Stimulated activated CD8-positive, alpha-beta memory T cell treated with anti-CD3 and anti-CD28 coated beads, Interleukin-15, amount 100 ng/mL, for 4 hours (primary cell): ENCODE data around the gene APLN.

Experiments
- DNase-seq, 2 donors: peaks; one replicate each; pipeline ENCODE4 v3.0.0-alpha.2; 2020; ENCODE audit warnings: low read depth in 2 of 2

Gene APLN, protein sequence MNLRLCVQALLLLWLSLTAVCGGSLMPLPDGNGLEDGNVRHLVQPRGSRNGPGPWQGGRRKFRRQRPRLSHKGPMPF

DNA sequence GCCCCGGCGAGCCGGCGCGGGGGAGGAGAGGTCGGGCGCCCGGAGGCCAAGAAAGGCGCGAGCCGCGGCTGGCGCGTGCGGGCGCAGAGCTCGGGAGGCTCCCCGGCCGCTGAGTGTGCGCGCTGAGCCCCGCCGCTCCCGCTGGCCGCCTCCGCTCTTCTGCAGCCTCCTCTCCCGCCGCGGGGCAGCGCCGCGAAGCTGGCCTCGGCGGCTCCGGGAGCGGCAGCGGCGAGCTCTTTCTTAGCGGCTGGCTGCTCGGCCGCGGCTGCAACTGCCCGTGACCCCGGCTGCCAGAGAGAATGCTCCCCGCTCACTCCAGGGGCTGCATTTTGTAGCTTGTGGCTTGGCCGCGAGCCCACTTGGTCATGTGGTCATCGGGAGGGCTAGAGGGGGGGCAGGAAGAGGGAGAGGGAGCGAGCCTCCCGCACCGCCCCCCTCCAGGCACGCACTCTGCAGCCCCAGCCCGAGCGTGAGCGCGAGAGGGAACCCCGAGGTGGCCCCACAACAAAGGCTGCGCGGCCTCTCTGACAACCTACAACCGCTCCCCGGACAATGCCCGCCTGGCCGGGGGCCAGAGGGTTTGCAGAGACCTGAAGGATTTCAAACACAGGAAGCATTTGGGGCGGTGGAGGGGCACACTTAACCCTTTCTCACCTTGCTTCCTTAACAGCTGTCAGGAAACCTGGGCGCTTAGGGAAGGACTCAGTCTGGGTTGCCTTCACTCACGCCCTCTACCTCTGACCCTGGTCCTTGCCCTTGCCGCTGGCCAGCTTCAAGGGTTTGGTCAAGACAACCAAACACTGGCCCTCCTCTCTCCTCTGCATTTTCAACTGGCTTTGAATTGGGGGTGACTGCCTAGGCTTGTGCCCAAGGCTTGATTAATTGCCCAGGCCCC, at the start of gene APLN:
Gene APLN, minus strand, starts transcription at position 305 of the 895 bp plus-strand sequence. CDS start 326 bp downstream, outside the sequence.
- DNase-seq = no peak

DNA sequence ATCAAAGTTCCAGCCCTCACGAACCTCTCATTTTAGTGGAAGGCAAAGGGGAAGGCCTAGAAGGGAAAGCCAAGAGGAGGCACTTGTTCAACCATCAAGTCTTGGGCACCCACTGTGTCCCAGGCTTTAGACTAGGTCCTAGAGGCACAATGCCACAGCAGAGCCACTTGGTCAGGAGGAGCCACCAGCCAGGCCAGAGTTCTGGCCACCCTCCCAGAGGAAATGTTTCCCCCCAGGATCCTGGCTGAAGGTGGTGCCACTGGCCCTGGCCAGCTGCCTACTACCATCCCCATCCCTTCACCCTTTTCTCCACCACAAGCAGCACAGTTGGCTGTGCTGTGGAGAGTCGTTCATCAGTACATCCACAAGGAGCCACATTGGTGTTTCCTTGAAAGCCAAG, 49.7 kb upstream of the APLN start:
- DNase-seq = no peak

DNA sequence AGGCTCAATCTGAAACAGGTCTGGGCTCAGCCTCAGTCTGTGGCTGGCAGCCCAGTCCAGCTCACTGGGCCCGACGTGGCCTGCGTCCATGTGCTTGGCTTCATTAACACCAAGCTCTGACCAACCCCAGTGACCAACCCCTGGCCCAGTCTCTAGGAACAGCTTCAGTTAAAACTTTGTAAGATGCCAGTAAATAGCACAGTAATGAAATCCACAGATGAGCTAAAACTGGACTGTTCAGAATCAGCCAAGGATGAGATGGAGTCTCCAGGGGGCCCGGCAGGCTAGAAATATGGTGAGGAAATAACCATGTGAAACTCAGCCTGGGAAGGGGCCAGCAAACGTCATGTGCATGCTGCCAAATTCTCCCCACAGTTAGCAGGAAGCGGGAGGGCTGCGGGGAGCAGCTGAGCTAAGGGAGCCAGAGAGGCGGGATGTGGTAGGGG, 46.9 kb upstream of the APLN start:
- no peak for DNase-seq

DNA sequence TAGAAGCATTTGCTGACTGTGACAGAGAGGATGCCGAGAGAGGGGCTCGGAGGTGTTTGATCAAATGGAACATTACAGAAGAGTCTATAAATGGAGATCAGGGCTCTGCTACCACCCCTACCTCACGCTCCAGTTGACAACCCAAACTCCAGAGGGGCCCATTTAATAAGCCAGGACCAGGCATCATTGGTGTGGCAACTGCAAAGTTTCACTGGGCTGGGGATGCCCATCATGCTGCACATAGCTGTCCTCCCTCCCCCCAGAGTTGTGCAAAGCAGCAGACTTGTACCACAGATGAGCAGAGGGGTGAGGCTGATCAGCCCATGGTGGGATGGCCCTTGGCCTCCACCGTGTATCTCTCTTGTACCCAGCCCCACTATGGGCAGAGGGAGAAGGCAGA, 45.8 kb upstream of the APLN start:
- DNase-seq = no peak

DNA sequence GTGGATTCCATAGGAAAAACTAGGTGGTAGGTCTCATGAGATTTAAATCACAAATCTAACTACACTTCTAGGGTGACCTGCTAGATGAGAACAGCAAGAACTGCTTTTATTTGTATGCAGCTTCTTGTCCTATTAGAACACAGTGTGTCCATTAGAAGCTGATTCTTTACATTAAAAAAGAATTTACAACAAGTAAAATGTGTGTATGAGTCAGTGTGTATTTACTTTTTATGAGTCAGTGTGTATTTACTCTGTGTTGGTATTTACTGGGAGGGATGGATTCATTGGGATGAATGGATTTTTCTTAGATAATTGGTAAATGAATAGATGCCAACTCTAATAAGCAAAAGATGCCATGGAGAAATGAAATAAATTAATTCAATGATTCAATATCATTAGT, 43.4 kb upstream of the APLN start:
- no peak for DNase-seq

DNA sequence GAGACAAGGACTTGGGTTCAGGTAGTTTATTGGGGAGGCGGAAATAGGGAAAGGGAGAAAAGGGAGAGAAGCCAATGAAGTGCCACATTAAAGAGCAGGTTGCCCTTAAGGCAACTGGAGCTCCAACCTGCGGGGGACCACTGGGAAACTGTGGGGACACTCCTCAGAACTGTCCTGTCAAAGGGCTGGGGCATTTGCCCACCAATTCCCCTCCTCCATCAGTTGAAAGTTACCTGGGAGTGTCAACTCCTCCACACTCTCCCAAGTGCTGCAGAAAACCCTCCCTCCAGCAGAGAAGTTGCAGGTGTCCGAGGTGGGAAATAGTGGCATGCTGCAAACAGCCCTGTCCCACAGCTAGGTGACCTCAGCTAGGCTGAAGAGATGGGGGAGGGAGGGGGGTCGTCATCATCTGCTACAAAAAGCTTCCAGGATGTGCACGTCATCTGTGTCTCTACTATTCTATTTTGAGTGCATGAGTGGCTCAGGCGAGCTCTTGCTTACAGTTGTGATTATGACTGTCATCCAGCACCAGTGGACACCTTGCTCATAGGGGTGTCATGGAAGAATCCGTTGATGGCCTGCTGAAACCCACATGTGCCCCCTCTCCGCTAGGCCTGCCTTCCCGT, 42.6 kb upstream of the APLN start:
- no peak for DNase-seq

DNA sequence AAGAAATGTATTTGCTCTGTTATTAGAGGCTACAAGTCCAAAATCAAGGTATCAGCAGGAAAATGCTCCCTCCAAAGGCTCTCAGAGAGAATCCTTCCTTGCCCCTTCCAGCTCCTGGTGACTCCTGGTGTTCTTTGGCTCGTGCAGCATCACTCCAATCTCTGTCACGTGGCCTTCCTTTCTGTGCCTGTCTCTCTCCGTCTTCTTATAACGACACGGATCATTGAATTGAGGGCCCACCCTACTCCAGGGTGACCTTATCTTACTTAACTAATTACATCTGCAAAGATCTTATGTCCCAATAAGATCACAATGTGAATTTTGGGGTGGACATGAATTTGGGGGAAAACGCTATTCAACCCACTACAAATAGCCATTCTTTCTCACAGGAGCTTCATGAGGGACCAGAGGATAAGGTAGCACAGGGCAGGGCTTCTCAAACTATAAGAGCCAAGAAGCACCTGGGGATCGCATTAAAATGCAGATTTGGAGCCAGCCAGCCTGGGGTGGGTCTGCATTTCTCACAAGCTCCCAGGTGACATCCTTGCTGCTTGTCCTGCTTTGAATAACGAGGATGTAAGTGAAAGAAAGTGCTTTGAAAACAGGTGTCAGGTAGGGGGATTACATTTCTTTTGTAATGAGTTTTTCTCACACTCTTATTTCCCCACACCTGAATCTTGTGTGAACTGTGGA, 41.9 kb upstream of the APLN start:
- DNase-seq = no peak

DNA sequence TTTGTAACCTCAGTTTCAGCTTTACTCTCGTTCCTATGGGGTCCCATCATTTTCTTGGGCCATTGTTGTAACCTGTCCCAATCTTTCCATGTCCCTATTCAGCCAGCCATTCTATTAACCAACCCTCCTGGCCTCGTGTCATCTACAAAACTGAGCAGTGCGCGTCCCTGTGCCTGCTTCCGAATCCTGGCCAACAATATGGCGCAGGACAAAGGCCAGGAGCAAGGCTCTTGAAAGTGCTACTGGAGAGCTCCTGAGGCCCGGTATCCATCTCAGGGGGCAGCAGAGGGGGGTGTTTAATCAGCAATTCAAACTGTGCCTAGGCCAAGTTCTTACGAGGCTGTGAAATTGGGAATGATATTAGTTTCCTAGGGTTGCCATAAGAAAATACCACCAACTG, 41.2 kb upstream of the APLN start:
- DNase-seq = no peak

DNA sequence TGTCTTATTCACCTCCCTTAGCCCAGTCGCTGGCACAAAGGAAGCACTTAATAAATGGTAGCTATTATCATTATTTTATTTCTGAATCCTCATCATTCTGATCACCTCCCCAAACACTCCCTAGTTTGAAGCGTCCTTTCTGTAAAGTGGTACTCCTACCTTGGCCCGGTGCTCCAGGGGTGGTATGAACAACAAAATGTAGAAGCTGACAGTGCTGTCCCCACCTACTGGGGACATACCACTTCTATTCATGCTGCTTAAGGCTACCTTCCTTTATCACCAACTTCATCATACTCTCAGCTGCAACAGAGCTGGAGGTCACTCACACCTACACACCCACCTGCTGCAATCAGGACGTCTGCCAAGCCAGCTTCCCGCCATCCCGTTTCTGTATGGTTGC, 40.8 kb upstream of the APLN start:
- no peak for DNase-seq

DNA sequence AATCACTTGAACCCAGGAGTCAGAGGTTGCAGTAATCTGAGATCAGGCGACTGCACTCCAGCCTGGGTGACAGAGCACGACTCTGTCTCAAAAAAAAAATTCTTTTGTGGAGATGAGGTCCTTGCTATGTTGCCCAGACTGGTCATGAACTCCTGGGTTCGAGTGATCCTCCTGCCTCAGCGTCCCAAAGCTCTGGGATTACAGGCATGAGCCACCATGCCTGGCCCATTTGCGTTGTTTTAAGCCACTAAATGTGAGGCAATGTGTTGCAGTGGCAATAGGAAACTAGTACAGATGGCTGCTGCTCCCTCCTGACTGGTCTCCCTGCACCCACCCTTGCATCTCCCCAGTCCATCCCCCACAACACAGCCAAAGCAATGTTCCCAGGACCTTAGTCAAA, 40.0 kb upstream of the APLN start:
- no peak for DNase-seq

DNA sequence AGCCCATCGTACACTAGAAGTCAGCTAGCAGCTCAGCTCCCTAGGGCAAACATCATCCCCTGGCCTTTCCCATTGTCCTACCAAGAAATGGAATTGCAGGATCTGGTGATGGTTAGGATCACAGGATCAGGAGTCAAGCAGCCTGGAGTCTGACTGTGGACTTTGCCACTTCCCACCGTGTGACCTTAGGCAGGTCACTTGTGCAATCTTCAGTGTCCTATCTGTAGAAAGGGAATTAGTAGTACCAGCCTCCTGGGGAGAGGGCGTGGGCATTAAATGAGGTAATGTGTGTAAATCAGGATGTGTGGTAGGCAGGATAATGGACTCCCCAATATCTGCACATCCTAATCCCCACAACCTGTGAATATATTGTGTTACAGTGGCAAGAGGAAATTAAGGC, 38.6 kb upstream of the APLN start:
- DNase-seq = no peak

DNA sequence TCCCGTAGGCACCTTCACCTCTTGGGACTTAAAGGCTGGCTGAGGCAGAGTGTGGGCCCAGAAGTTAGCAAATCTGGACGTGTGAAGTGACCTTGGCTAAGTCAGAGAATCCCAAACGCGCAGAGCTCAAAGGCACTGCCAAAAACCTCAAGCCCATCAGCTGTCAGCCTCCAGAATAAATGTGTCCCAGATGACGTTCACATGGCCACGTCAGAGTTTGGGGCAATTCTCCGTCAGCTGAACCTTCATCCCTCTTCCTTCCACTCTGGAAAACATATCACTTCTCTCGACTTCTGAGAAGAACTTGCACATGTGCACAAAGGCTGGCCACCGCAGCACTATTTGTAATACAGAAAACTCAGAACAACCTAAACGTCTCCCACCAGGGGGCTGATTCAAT, 35.7 kb upstream of the APLN start:
- no peak for DNase-seq

DNA sequence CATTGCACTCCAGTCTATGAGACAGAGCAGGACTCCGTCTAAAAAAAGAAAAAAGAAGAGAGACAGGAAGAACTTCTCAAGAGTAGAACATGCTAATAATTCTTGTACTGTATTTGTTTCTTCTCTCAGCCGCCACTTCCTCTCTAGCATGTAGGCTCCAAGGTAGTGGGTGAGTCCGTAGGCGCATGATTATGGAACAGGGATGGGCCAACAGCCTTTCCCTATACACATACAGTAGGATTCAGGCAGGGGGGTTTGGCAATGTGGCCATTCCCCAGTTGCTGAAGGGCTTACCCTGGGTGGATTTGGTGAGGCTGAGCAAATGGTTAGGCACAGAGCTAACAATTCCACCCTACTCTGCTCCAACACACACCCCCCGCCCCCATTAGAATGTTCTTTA, 35.0 kb upstream of the APLN start:
- no peak for DNase-seq

DNA sequence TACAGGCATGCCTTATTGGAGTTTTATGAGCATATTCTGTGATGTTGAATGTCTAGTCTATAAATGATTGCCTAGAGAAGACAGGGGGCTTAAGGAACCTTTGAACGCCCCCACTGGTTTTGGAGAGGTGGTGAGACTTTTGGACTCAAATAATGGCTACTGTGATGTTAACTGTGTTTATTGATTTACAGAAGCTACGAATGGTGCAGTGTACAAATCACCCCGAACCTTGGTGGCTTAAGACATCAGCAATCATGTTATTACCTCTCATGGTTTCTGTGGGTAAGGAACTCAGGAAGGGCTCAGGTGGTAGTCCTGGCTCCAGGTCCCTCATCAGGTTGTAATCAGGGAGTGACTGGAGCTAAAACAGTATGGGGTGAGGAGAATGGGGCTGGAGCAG, 33.3 kb upstream of the APLN start:
- no peak for DNase-seq

DNA sequence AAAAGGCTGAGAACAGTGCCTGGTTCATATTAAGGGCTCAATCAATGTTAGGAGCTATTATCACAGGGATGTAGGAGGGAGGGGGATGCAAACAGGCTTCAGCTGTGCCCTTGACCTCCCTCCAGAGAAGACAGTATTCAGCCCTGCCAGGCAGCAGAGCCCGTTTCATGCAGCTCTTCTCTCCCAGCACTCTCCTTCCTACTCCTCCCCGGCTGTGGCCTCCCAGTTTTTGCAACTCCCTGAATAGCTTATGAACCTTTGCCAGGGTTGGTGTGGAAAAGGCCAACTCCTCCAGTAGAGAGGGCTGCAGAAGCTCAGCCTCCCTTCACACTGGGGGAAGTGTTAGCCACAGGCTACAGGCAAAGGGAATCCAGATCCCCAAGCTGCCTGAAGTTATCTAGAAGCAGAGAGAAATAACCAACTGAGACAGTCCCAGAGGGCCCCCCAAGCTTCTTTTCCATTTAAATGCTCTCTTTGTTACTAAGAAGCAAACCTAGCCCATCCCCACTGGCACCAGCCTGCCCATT, 31.7 kb upstream of the APLN start:
- DNase-seq = no peak

DNA sequence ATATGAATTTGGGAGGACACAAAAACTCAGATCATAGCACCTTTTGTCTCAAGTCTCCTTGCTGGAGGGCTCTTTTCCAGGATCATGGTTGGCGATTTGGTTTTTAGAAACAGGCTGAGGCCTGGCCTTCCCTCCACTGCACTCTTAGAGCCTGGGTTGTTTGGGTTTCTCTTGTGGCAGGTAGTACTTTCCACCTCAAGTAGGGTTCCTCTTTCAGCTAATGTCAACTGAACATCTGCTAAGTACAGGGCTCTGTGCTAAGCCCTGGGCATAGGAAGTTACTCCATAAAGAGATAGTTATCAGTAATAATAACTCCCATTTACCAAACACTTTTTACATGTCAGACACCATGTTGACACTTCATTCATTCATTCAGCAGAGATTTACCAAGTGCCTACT, 28.2 kb upstream of the APLN start:
- no peak for DNase-seq

DNA sequence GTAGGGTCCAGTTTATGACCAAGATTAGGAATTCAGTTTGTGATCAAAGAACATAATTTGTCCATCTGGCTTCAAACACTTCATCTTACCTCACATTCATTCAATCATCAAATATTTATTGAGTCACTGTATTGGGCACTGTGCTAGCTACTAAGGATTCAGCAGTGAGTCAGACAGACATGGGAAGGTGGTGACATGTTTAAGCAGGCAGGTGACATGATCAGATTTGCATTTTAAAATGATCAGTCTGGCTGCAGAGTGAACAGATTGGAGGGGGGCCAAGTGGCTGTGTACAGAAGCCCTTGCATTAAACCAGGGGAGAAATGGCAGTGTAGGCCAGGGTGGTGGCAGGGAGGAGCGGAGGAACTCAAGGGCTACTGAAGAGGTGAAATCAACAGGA, 25.1 kb upstream of the APLN start:
- no peak for DNase-seq

DNA sequence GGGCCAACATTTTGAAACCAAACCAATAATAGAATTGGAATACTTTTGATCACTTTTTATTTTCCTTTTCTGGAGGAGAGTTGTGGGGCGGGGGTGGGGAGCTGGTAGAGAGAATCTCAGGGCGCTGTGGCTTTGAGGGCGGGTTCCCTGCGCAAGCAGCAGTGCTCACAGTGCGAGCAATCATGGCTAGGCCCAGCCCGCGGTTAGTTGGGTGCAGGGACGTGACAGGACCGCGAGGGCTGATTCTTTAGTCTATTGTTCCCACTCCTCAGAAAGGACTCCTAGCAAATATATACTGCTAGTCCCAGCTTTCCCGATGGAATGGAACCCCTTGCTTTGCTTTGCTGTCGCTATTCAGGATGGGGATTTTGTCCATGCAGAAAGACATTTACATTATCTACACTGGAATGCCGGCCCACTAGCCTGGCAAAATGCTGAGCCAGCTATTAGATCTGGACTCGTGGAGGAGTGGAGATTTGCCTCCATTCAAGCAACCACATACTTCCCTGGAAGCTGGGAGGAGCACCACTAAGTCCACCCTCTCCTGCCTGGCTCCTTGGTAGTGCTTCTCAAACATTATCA, 23.9 kb upstream of the APLN start:
- DNase-seq = no peak

DNA sequence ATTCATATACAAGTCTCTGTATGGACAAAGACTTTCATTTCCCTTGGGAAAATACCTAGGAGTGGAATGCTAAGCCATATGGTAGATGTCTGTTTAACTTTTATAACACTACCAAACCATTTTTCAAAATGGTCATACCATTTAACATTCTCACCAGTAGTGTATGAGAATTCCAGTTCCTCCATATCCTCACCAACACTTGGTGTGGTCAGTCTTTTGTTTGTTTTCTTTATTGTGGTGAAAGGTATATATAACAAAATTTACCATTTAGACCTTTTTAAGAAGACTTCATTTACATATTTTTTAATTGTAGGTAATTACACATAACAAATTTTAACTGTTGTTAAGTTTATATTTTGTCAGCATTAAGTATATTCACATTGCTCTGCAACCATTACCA, 12.7 kb upstream of the APLN start:
- no peak for DNase-seq

DNA sequence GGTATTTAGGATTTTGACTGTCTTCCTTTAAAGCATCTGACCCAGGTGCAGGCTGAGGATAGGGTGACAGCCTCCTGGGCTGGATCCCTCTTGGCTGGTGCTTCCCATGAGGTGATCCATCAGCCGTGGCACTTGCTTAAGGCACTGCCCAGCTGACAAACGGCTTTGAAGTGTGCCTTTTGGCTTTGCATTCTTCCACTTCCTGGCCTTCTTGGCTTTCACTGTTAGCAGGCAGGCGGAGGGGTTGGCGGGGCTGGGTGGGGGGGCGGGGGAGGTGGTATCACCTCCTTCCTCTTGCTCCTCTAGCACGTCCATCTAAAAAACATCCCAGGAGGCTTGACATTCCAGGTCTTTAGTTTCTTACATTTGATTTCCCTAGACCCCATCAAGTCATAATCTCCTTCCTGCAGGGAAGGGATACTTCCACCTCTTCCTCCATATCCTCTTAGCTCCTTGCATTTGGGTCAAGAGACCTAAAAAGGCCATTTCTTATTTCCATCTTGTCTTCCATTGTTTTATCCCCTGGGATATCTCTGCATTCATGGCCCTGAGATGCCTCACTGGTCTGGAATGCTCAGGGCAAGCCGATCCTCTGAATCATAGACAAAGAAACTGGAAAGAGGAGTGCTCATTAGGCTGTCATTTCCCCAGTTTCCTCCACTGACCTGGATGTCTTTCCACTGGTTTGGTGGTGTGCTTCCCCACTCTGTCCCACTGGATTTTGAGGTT, 11.3 kb upstream of the APLN start:
- DNase-seq = no peak

DNA sequence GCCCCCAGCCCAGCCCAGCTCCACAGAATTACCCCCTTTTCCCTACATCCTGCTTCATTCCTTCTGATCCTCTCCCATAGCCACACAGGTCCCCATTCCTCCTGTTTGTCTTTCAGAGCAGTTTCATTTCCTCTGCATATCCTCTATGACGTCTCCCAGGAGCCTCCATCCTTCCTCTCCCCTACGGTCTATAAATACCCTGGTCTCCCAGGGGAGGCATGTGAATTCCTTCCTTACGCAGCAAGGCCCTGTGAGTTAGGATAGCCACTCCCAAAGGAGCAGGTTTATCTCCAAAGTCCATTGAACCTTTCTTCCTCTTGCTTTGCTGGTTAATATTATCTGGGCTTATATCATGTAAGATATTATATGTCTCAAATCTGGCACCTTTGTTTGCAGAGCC, 8.4 kb upstream of the APLN start:
- DNase-seq = no peak
